ENCODE results near the gene POLE2. TPM values are rescaled to one million over a fixed set of nuclear protein-coding genes. Genes with fewer than 3 reads are reported as not detected.

POLE2 gene
- total and polyA plus RNA-seq, 11 donors, result 0.25 to 3.4 (median 0.96) TPM; not detected in 1

- 89 to 96% (median 94%) methylated on average over 7 of the region's 7 CpGs for WGBS, 4 donors
- TF ChIP-seq POLR2A (IDR thresholded peaks at IDR 0.05), result no peak
- no peak for TF ChIP-seq CTCF (IDR thresholded peaks at IDR 0.05)
- intact Hi-C loops (cut with DNase I), result no loop called here
- Histone ChIP-seq H3K36me3 (peaks cover 0 to 36% (median 15%) of the 10 kb centered on the region in 9 donors), H3K27me3 (no peaks in the 10 kb centered on the region), H3K9me3 (no peaks in the 10 kb centered on the region), H3K4me3 (no peak overlapping the region), H3K27ac (peak overlapping the region in 5 of 12 donors; percentile 4 to 79 (median 46)), H3K4me1 (peaks cover 0 to 66% (median 31%) of the 10 kb centered on the region in 12 donors)
- no peak for DNase-seq
- ATAC-seq, result no peak
Measured at GRCh38 chr14:49640540-49641417, 47.2 kb downstream of the POLE2 start.

GRCh38 chr14:49637534-49638078 is 50.4 kb downstream of the POLE2 start:
- Histone ChIP-seq H3K27me3 (no peaks in the 10 kb centered on the region), H3K4me1 (peaks cover 0 to 77% (median 37%) of the 10 kb centered on the region in 12 donors), H3K9me3 (no peaks in the 10 kb centered on the region), H3K4me3 (no peak overlapping the region), H3K27ac (no peak overlapping the region), H3K36me3 (peaks cover 0 to 31% (median 15%) of the 10 kb centered on the region in 9 donors)
- TF ChIP-seq POLR2A (IDR thresholded peaks at IDR 0.05) (no peak), CTCF (IDR thresholded peaks at IDR 0.05) (no peak)
- ATAC-seq (no peak), DNase-seq (no peak)
- WGBS, 4 donors, result 89 to 95% (median 92%) methylated on average over 3 of the region's 3 CpGs
- intact Hi-C loops (cut with DNase I), result loop anchor here in 8 of 10 donors (5.0 to 10.0 kb wide), 7 partner anchors 50 to 217 kb away; partner anchors contain the start of genes KLHDC2 (in 4 of the 8), KLHDC1 (in 2 of the 8), NEMF (in 2 of the 8) and POLE2 (in 2 of the 8)

- H3K4me3 ChIP-seq, result no peak overlapping the region
- TF ChIP-seq CTCF (IDR thresholded peaks at IDR 0.05) (no peak), POLR2A (IDR thresholded peaks at IDR 0.05) (no peak)
- DNase-seq (no peak), ATAC-seq (no peak)
- no peaks in the 10 kb centered on the region for H3K27me3 ChIP-seq
- H3K4me1 ChIP-seq, result peaks cover 0 to 77% (median 37%) of the 10 kb centered on the region in 12 donors
- 81 to 95% (median 90%) methylated on average over 1 of the region's 1 CpG for WGBS, 4 donors
- H3K36me3 ChIP-seq, result peaks cover 0 to 31% (median 15%) of the 10 kb centered on the region in 9 donors
- no peaks in the 10 kb centered on the region for H3K9me3 ChIP-seq
- peak overlapping the region in 1 of 12 donors; percentile 92 for H3K27ac ChIP-seq
- intact Hi-C loops (cut with DNase I), result loop anchor here in 8 of 10 donors (5.0 to 10.0 kb wide), 7 partner anchors 50 to 218 kb away; partner anchors contain the start of genes KLHDC2 (in 4 of the 8), KLHDC1 (in 2 of the 8), NEMF (in 2 of the 8) and POLE2 (in 2 of the 8)
Measured at GRCh38 chr14:49636866-49637265, 51.1 kb downstream of the POLE2 start.
